Gastroesophageal sphincter (tissue), 4 donors: Measurements from ENCODE around the gene BTG1. TPM values are rescaled to one million over a fixed set of nuclear protein-coding genes. Genes with fewer than 3 reads are reported as not detected.

Experiments used
- ATAC-seq: fragments of 150-250 bp; one replicate; pipeline ENCODE4 v1.9.1; 2016; ENCODE audit warnings: mild to moderate bottlenecking, moderate library complexity
- H3K27ac ChIP-seq, 4 donors: fragments of 200-600 bp; sonication (generic) in 3 of 4; 1 replicate in 3 of 4; 2 replicates in 1 of 4; pipeline ENCODE4 v1.5.1; 2016 to 2019
- H3K27me3 ChIP-seq: fragments of 200-600 bp; sonication (generic); one replicate; pipeline ENCODE4 v1.5.1; 2019
- H3K36me3 ChIP-seq, 2 donors: fragments of 200-600 bp; sonication (generic); one replicate each; pipeline ENCODE4 v1.5.1; 2019; ENCODE audit warnings: control low read depth in 1 of 2
- H3K4me1 ChIP-seq, 3 donors: fragments of 200-600 bp; sonication (generic); 1 replicate in 2 of 3; 2 replicates in 1 of 3; pipeline ENCODE4 v1.5.1; 2016 to 2019; ENCODE audit warnings: control low read depth in 2 of 3
- H3K4me3 ChIP-seq, 2 donors: fragments of 200-600 bp; sonication (generic); one replicate each; pipeline ENCODE4 v1.5.1; 2019; ENCODE audit warnings: mild to moderate bottlenecking in 1 of 2, moderate library complexity in 1 of 2
- H3K9me3 ChIP-seq, 3 donors: fragments of 200-600 bp; sonication (generic); one replicate each; pipeline ENCODE4 v1.5.1; 2017 to 2019; ENCODE audit warnings: control low read depth in 2 of 3
- CTCF ChIP-seq, 4 experiments: fragments of 200-600 bp in 2 of 4; fragments of 450-650 bp in 2 of 4; sonication (generic) in 1 of 4; IDR thresholded peaks; one replicate each; pipeline ENCODE4 v1.5.1; 2017 to 2019; ENCODE audit warnings: antibody characterized with exemption in 4 of 4, mild to moderate bottlenecking in 2 of 4, moderate library complexity in 2 of 4
- EP300 ChIP-seq: sonication (generic); formaldehyde crosslinking; IDR thresholded peaks from one replicate; pipeline ENCODE4 v1.6.1; 2017; ENCODE audit warnings: antibody characterized with exemption, mild to moderate bottlenecking
- POLR2A ChIP-seq, 2 donors: fragments of 450-650 bp; IDR thresholded peaks; one replicate each; pipeline ENCODE4 v1.6.1; 2017; ENCODE audit warnings: antibody characterized with exemption in 2 of 2, mild to moderate bottlenecking in 2 of 2, moderate library complexity in 1 of 2
- POLR2AphosphoS5 ChIP-seq: sonication (generic); formaldehyde crosslinking; IDR thresholded peaks from one replicate; pipeline ENCODE4 v1.6.1; 2017; ENCODE audit warnings: antibody characterized with exemption
- WGBS, 2 donors: methylation state at CpG; one replicate each; pipeline ENCODE4 v1.1.5; 2018; ENCODE audit warnings: low coverage in 1 of 2; 5-methylcytosine and 5-hydroxymethylcytosine counted together
- total RNA-seq, 4 donors: library from RNA; depleted of rRNA; stranded (reverse); fragments of >200 nt; gene quantifications; one replicate each; pipeline ENCODE4 v1.1.0, GENCODE V29; 2016

BTG1 gene
- total RNA-seq, 4 donors from 2014 or later = 33.7 to 46.1 (median 42.7) TPM

DNA sequence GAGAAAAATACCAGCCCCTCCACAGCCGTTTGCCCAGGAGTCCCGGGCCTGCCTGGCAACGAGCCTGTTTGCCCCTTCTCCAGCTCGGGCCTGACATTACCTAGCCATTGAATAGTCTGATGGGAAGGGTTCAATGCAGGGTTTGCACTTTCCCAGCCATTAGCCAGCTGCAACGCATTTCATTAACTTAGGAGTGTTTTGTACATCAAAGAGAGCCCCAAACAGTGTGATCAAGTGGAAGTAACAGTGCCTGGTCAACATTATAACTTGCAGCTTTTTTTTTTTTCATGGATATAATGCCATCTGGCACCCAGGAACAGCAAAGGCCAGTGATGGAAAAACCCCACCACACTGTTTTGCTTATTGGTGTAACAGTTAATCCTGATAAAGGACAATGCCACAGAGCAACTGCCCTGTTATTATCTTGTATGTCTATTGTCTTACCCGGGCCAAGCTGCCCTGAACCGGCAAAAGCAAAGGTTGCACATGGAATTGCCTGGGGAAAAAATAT lies 38.0 kb downstream of the BTG1 start:
- Histone ChIP-seq H3K27ac (no peak overlapping the region), H3K27me3 (no peaks in the 10 kb centered on the region), H3K9me3 (no peaks in the 10 kb centered on the region), H3K4me1 (peaks cover 0 to 12% (median 0%) of the 10 kb centered on the region in 3 donors), H3K4me3 (no peak overlapping the region), H3K36me3 (no peaks in the 10 kb centered on the region)
- ATAC-seq = no peak
- no peak for TF ChIP-seq POLR2AphosphoS5
- TF ChIP-seq CTCF (IDR thresholded peaks at IDR 0.05) = no peak
- WGBS, 2 donors = 58 to 62% methylated on average over 2 to 4 of the region's 7 CpGs

- Histone ChIP-seq H3K4me1 (peaks cover 0 to 15% (median 0%) of the 10 kb centered on the region in 3 donors), H3K4me3 (no peak overlapping the region), H3K9me3 (no peaks in the 10 kb centered on the region), H3K36me3 (no peaks in the 10 kb centered on the region), H3K27ac (no peak overlapping the region), H3K27me3 (no peaks in the 10 kb centered on the region)
- 77 to 92% methylated on average over 4 of the region's 4 CpGs for WGBS, 2 donors
- TF ChIP-seq CTCF (IDR thresholded peaks at IDR 0.05) = no peak
- no peak for TF ChIP-seq POLR2A (IDR thresholded peaks at IDR 0.05)
- no peak for TF ChIP-seq POLR2AphosphoS5
- TF ChIP-seq EP300 = no peak
- ATAC-seq = no peak
Observed at GRCh38 chr12:92107094-92107493, 38.6 kb downstream of the BTG1 start.

DNA sequence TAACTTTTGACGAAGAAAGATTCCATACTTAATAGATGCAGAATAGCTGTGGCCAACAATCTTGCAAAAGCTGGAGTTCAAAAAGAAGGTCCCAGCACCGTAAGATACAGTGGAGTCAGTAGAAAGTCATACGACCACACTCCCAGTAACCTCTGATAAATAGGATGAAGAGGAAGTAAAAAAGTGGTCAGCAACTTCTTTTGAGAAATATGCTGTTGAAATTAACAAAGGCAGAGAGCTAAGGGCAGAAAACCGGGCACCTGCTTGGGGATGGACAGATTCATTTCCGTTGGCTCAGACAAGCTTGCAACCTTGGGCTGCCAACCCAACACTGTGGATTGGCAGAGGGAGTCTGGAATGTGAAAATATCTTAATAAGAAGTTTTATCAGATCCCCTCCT lies 40.0 kb downstream of the BTG1 start:
- WGBS, 2 donors = 79 to 93% methylated on average over 3 to 5 of the region's 5 CpGs
- H3K36me3 ChIP-seq = no peaks in the 10 kb centered on the region
- TF ChIP-seq POLR2A (IDR thresholded peaks at IDR 0.05) (no peak), CTCF (IDR thresholded peaks at IDR 0.05) (no peak), EP300 (no peak), POLR2AphosphoS5 (no peak)
- H3K9me3 ChIP-seq = no peaks in the 10 kb centered on the region
- ATAC-seq = no peak
- peaks cover 0 to 17% (median 0%) of the 10 kb centered on the region in 3 donors for H3K4me1 ChIP-seq
- no peak overlapping the region for H3K27ac ChIP-seq
- no peaks in the 10 kb centered on the region for H3K27me3 ChIP-seq
- no peak overlapping the region for H3K4me3 ChIP-seq

DNA sequence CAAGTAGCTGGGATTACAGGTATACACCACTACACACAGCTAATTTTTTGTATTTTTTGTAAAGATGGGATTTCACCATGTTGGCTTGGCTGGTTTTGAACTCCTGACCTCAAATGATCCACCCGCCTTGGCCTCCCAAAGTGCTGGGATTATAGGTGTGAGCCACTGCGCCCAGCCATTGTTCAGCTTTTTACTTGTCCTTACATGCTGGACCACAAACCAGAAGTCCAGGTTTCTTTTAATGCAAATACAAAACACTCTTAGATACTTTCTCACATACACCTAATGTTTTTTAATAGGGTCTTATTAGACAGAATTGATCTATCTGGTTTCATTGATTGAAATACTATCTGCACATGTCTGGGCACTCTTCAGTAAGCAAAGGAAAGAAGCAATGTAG lies 40.5 kb downstream of the BTG1 start:
- no peaks in the 10 kb centered on the region for H3K27me3 ChIP-seq
- no peak overlapping the region for H3K27ac ChIP-seq
- H3K4me1 ChIP-seq = peaks cover 0 to 17% (median 0%) of the 10 kb centered on the region in 3 donors
- H3K36me3 ChIP-seq = no peaks in the 10 kb centered on the region
- no peak for ATAC-seq
- H3K9me3 ChIP-seq = no peaks in the 10 kb centered on the region
- 94% methylated on average over 2 of the region's 2 CpGs; no CpG with 5 or more reads in 1 of the 2 donors for WGBS, 2 donors
- H3K4me3 ChIP-seq = no peak overlapping the region
- TF ChIP-seq POLR2A (IDR thresholded peaks at IDR 0.05) (no peak), EP300 (no peak), CTCF (IDR thresholded peaks at IDR 0.05) (no peak), POLR2AphosphoS5 (no peak)

- 83 to 96% methylated on average over 2 of the region's 2 CpGs for WGBS, 2 donors
- no peaks in the 10 kb centered on the region for H3K9me3 ChIP-seq
- H3K4me3 ChIP-seq = no peak overlapping the region
- no peaks in the 10 kb centered on the region for H3K27me3 ChIP-seq
- TF ChIP-seq EP300 (no peak), POLR2A (IDR thresholded peaks at IDR 0.05) (no peak), CTCF (IDR thresholded peaks at IDR 0.05) (no peak), POLR2AphosphoS5 (no peak)
- H3K4me1 ChIP-seq = peaks cover 0 to 5% (median 0%) of the 10 kb centered on the region in 3 donors
- no peak overlapping the region for H3K27ac ChIP-seq
- ATAC-seq = no peak
- no peaks in the 10 kb centered on the region for H3K36me3 ChIP-seq
Observed at GRCh38 chr12:92102606-92103005, 43.0 kb downstream of the BTG1 start.
